A549 (cell line): ENCODE results near the gene NIFK. TPM values are rescaled to one million over a fixed set of nuclear protein-coding genes. Genes with fewer than 3 reads are reported as not detected.

Experiments used
- ATAC-seq, 2 experiments: fragments of 200-7000 bp in 1 of 2; fragments of >200 bp in 1 of 2; cut with Nextera tagmentation in 1 of 2; cut with Tn5 transposase in 1 of 2; 3 replicates each; pipeline versions ENCODE4 v1.8.0 to v1.9.1; 2018 to 2020; ENCODE audit warnings: mild to moderate bottlenecking in 1 of 2, moderate library complexity in 1 of 2
- CTCF ChIA-PET: fragments of 300-600 bp; sonication (Branson Sonifier 250); formaldehyde crosslinking; extraction: SDS; loops from one replicate; lab custom pipeline; 2021; ENCODE audit warnings: antibody characterized with exemption, inconsistent platforms; lab: Yijun Ruan, JAX
- POLR2A ChIA-PET: fragments of 350-600 bp; formaldehyde crosslinking; extraction: SDS; loops from one replicate; lab custom pipeline; 2021; ENCODE audit warnings: antibody characterized with exemption, inconsistent platforms; lab: Yijun Ruan, JAX
- DNase-seq, 2 experiments: peaks; one replicate each; pipeline versions ENCODE4 v3.0.0 to v3.0.0-alpha.2; 2011 to 2016; ENCODE audit warnings: low read depth in 1 of 2, low spot score in 1 of 2
- FAIRE-seq: peaks from 2 replicates; lab custom pipeline; 2011; peaks lifted over from hg19 to GRCh38; lab: Jason Lieb, UNC
- H3K27ac ChIP-seq, 2 experiments: fragments of >200 bp; sonication (Bioruptor Twin); formaldehyde crosslinking; 3 replicates each; pipeline ENCODE4 v1.5.1; 2016 to 2017
- H3K4me1 ChIP-seq: fragments of >200 bp; sonication (Bioruptor Twin); formaldehyde crosslinking; 3 replicates; pipeline ENCODE4 v1.6.1; 2016
- H3K4me2 ChIP-seq: fragments of >200 bp; sonication (Bioruptor Twin); formaldehyde crosslinking; 3 replicates; pipeline ENCODE4 v1.6.1; 2016
- H3K4me3 ChIP-seq: fragments of >200 bp; sonication (Bioruptor Twin); formaldehyde crosslinking; 3 replicates; pipeline ENCODE4 v1.5.1; 2016
- H3K9me3 ChIP-seq: fragments of >200 bp; sonication (Bioruptor Twin); formaldehyde crosslinking; 3 replicates; pipeline ENCODE4 v1.6.1; 2016
- ATOH8 ChIP-seq: fragments of 250-450 bp; sonication (Bioruptor Pico); IDR thresholded peaks from 2 replicates; pipeline ENCODE4 v1.5.0; 2020; ENCODE audit warnings: low read depth, mild to moderate bottlenecking, moderate library complexity
- BHLHE40 ChIP-seq: IDR thresholded peaks from 2 replicates; pipeline ENCODE4 v1.6.1; 2012; ENCODE audit warnings: low read depth, low read length, inconsistent platforms
- CBX2 ChIP-seq: fragments of 200-600 bp; sonication (generic); IDR thresholded peaks from 2 replicates; pipeline ENCODE4 v1.6.1; 2016; ENCODE audit warnings: low read depth, mild to moderate bottlenecking, borderline replicate concordance
- CBX8 ChIP-seq: fragments of 200-600 bp; sonication (generic); IDR thresholded peaks from 2 replicates; pipeline ENCODE4 v1.6.1; 2016
- CHD2 ChIP-seq: fragments of 150-350 bp; IDR thresholded peaks from 2 replicates; pipeline ENCODE4 v1.6.1; 2014; ENCODE audit warnings: low read length; ENCODE audit not compliant: partially characterized antibody
- EHF ChIP-seq: fragments of 250-450 bp; sonication (Bioruptor Pico); IDR thresholded peaks from 2 replicates; pipeline ENCODE4 v1.5.0; 2020; ENCODE audit warnings: mild to moderate bottlenecking
- EHMT2 ChIP-seq: fragments of 200-600 bp; sonication (generic); IDR thresholded peaks from 2 replicates; pipeline ENCODE4 v1.6.1; 2016; ENCODE audit warnings: antibody characterized with exemption, low read depth, mild to moderate bottlenecking, moderate library complexity
- ELK1 ChIP-seq: fragments of 150-350 bp; IDR thresholded peaks from 2 replicates; pipeline ENCODE4 v1.6.1; 2014; ENCODE audit warnings: low read depth, mild to moderate bottlenecking, low read length
- FOSB ChIP-seq: fragments of 250-450 bp; sonication (Bioruptor Pico); IDR thresholded peaks from 2 replicates; pipeline ENCODE4 v1.5.0; 2020; ENCODE audit warnings: mild to moderate bottlenecking, moderate library complexity
- FOSL2 ChIP-seq, 2 experiments: fragments of 450-650 bp in 1 of 2; fragments of >200 bp in 1 of 2; sonication (Bioruptor Twin) in 1 of 2; formaldehyde crosslinking; IDR thresholded peaks; 2 replicates each; pipeline versions ENCODE4 v1.5.0 to v1.6.1; 2016 to 2020; ENCODE audit warnings: mild to moderate bottlenecking in 1 of 2, moderate library complexity in 1 of 2
- FOXS1 ChIP-seq: fragments of 250-450 bp; sonication (Bioruptor Pico); IDR thresholded peaks from 2 replicates; pipeline ENCODE4 v1.5.0; 2020; ENCODE audit warnings: mild to moderate bottlenecking, moderate library complexity
- GATA3 ChIP-seq: IDR thresholded peaks from 2 replicates; pipeline ENCODE4 v1.6.1; 2012; ENCODE audit warnings: borderline replicate concordance
- HOXA7 ChIP-seq: fragments of 250-450 bp; sonication (Bioruptor Pico); IDR thresholded peaks from 2 replicates; pipeline ENCODE4 v1.5.0; 2020; ENCODE audit warnings: mild to moderate bottlenecking, moderate library complexity
- JUN ChIP-seq, 2 experiments: fragments of >200 bp; sonication (Bioruptor Twin); formaldehyde crosslinking; IDR thresholded peaks; 2 replicates in 1 of 2; 3 replicates in 1 of 2; pipeline ENCODE4 v1.6.1; 2016 to 2017
- JUNB ChIP-seq: fragments of >200 bp; sonication (Bioruptor Twin); formaldehyde crosslinking; IDR thresholded peaks from 2 replicates; pipeline ENCODE4 v1.6.1; 2016
- MAFK ChIP-seq: fragments of 450-650 bp; IDR thresholded peaks from 2 replicates; pipeline ENCODE4 v1.6.1; 2014; ENCODE audit not compliant: partially characterized antibody
- MAZ ChIP-seq: fragments of 150-350 bp; IDR thresholded peaks from 2 replicates; pipeline ENCODE4 v1.6.1; 2014; ENCODE audit warnings: antibody characterized with exemption, low read depth, low read length, borderline replicate concordance
- MYC ChIP-seq: IDR thresholded peaks from 2 replicates; pipeline ENCODE4 v1.6.1; 2012; ENCODE audit warnings: mild to moderate bottlenecking, inconsistent platforms, low read length, improper control_type of control experiment, borderline replicate concordance
- NFE2L2 ChIP-seq: fragments of 150-350 bp; conservative IDR thresholded peaks from 2 replicates; pipeline ENCODE4 v1.6.1; 2014; ENCODE audit warnings: low read length
- NR3C1 ChIP-seq: fragments of >200 bp; sonication (Bioruptor Twin); formaldehyde crosslinking; IDR thresholded peaks from 3 replicates; pipeline ENCODE4 v1.6.1; 2017
- PHF8 ChIP-seq: fragments of 200-600 bp; sonication (generic); IDR thresholded peaks from 2 replicates; pipeline ENCODE4 v1.6.1; 2016; ENCODE audit warnings: low read depth, mild to moderate bottlenecking, antibody characterized with exemption, moderate library complexity, borderline replicate concordance
- POLR2AphosphoS2 ChIP-seq: conservative IDR thresholded peaks from 2 replicates; pipeline ENCODE4 v1.6.1; 2012; ENCODE audit warnings: low read length, improper control_type of control experiment, inconsistent platforms
- RARB ChIP-seq: fragments of 250-450 bp; sonication (Bioruptor Pico); IDR thresholded peaks from 2 replicates; pipeline ENCODE4 v1.8.0; 2021; ENCODE audit warnings: mild to moderate bottlenecking, moderate library complexity
- SREBF2 ChIP-seq: fragments of 450-650 bp; IDR thresholded peaks from 2 replicates; pipeline ENCODE4 v1.6.1; 2014; ENCODE audit warnings: mild to moderate bottlenecking, moderate library complexity
- ZC3H11A ChIP-seq: fragments of 450-650 bp; IDR thresholded peaks from 2 replicates; pipeline ENCODE4 v1.6.1; 2014; ENCODE audit warnings: antibody characterized with exemption, mild to moderate bottlenecking
- ZFP36 ChIP-seq: fragments of 450-650 bp; IDR thresholded peaks from 2 replicates; pipeline ENCODE4 v1.6.1; 2014; ENCODE audit warnings: borderline replicate concordance; ENCODE audit not compliant: partially characterized antibody
- ZNF302 ChIP-seq: fragments of 250-450 bp; sonication (Bioruptor Pico); IDR thresholded peaks from 2 replicates; pipeline ENCODE4 v1.9.0; 2021; ENCODE audit warnings: inconsistent platforms, mild to moderate bottlenecking, moderate library complexity
- ZSCAN20 ChIP-seq: fragments of 250-450 bp; sonication (Bioruptor Pico); IDR thresholded peaks from 2 replicates; pipeline ENCODE4 v1.8.0; 2022; ENCODE audit warnings: mild to moderate bottlenecking, moderate library complexity
- WGBS: methylation state at CpG from one replicate; pipeline ENCODE4 v1.1.6; 2017; ENCODE audit errors: missing lambda C conversion rate; 5-methylcytosine and 5-hydroxymethylcytosine counted together
- polyA plus RNA-seq, 4 experiments: library from polyadenylated mRNA; depleted of rRNA in 3 of 4; stranded (reverse); fragments of >200 nt; fragmentation: RNase III in 1 of 4; extraction: RNeasy Plus Mini Kit Qiagen cat#74134 plus additional on column Dnase treatment in 1 of 4; gene quantifications; 2 replicates in 3 of 4; 3 replicates in 1 of 4; pipeline ENCODE4 v1.2.3, GENCODE V29; 2011 to 2017
- TF ChIP-seq, protein P1 (sequence below): IDR thresholded peaks from 2 replicates; pipeline ENCODE4 v1.6.1; 2012
- TF ChIP-seq, protein P2 (sequence below): IDR thresholded peaks from 2 replicates; pipeline ENCODE4 v1.6.1; 2012; ENCODE audit warnings: low read depth, borderline replicate concordance

NIFK gene
- polyA plus RNA-seq, 2 of the 4 experiments (the other 2 are of a cell fraction): 50.3 to 82.9 TPM

DNA sequence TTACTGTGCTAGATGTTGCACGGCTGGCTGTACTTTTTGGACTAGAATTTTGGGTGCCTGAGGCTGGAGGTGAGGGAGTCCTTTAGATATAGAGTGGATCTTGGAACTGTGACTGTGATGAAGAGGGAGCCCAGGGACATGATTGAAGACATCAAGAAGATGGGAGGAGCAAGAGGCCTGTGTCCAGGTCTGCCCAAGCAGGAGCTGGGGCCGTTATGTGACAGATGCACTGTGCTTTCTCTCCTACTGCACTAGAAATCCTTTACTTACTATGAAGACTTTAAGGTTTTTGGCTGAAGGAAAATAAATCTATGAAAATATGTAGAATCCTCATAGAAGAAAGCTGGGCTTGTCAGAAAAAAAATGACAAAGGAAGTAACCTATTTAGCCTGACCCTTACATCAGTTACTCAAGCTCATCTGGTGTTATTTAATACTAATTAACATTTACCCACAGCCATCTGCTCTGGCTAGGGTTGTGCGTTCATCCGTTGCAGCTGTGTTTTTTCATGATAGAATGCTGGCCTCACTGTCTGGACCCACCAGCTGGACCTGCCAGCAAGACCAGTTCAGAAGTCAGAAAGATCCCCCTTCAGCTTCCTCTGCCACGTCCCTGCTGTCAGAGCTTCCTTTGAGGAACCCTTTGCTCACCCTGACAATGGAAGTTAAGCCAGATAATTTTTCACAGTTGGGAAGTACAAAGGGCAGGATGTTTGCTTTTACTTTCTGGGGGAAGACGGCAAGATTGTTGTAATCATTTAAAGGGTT, 35.5 kb upstream of the NIFK start:
- WGBS: 81% methylated on average over 6 of the region's 6 CpGs
- no peak for DNase-seq
- FAIRE-seq: no peak
- no peaks in the 10 kb centered on the region for H3K9me3 ChIP-seq
- POLR2A ChIA-PET: no interaction called here
- H3K27ac ChIP-seq: no peak overlapping the region
- ATAC-seq: no peak; a peak in 1 of 6 replicates
- H3K4me2 ChIP-seq: no peak overlapping the region
- TF ChIP-seq, protein P1, sequence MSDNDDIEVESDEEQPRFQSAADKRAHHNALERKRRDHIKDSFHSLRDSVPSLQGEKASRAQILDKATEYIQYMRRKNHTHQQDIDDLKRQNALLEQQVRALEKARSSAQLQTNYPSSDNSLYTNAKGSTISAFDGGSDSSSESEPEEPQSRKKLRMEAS: no peak
- no peak for TF ChIP-seq BHLHE40
- no peak for TF ChIP-seq ZNF302 (CRISPR knock-in tag)
- TF ChIP-seq CHD2: no peak
- TF ChIP-seq ATOH8 (CRISPR knock-in tag): no peak
- no peak for TF ChIP-seq EHF (CRISPR knock-in tag)
- TF ChIP-seq MAFK: no peak
- TF ChIP-seq SREBF2: no peak
- TF ChIP-seq PHF8: no peak
- no peak for TF ChIP-seq FOSB (CRISPR knock-in tag)
- TF ChIP-seq, protein P2, sequence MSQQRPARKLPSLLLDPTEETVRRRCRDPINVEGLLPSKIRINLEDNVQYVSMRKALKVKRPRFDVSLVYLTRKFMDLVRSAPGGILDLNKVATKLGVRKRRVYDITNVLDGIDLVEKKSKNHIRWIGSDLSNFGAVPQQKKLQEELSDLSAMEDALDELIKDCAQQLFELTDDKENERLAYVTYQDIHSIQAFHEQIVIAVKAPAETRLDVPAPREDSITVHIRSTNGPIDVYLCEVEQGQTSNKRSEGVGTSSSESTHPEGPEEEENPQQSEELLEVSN: no peak
- no peak for TF ChIP-seq CBX2
- TF ChIP-seq FOXS1 (CRISPR knock-in tag): no peak
- no peak for TF ChIP-seq POLR2AphosphoS2
- TF ChIP-seq EHMT2: no peak
- no peak for TF ChIP-seq JUN (IDR thresholded peaks at IDR 0.05)
- TF ChIP-seq, all 56 proteins: peak for 0
- no peak overlapping the region for H3K4me3 ChIP-seq
- H3K4me1 ChIP-seq: peaks cover 10% of the 10 kb centered on the region
- CTCF ChIA-PET: no interaction called here

DNA sequence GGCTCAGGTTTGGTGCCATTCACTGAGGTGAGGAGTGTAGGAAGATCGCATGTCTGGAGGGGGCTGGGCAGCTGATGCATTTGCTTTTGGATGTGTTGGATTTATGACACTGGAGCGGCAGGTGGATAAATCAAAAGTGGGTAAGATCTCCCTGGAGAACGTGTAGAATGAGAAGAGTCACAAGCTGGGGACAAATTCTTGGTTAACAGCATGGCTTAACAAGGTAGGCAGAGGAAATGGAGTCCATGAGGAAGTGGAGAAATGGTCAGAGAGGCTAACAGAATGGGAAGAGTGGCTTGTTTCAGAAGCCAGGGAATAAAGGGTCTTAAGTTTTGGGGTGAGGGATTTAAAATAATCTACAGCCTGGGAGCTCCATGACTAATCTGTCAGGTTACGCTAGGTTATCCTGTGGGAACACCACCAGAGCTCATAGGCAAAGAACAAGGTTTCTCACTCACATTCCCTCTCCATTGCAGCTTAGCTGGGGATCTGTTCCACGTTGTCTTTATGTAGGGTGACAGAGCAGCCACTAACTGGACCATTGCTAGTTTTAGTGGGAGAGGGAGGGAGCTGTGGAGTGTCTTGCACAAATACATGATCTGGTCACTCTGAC, 31.6 kb upstream of the NIFK start:
- no peak for ATAC-seq
- Histone ChIP-seq H3K9me3 (no peaks in the 10 kb centered on the region), H3K4me1 (no peaks in the 10 kb centered on the region), H3K27ac (no peak overlapping the region), H3K4me3 (no peak overlapping the region), H3K4me2 (no peak overlapping the region)
- ChIA-PET CTCF (no interaction called here), POLR2A (interaction anchor here (0.7 to 0.8 kb wide), 2 partner anchors 13 to 201 kb away, joined by 4 to 10 read pairs; partner anchors contain the start of gene TSN)
- DNase-seq: no peak
- no peak for FAIRE-seq
- no peak for TF ChIP-seq MAZ
- TF ChIP-seq, protein P2: no peak
- TF ChIP-seq FOSL2 (IDR thresholded peaks at IDR 0.05): no peak
- no peak for TF ChIP-seq FOSL2 (CRISPR knock-in tag; IDR thresholded peaks at IDR 0.05)
- no peak for TF ChIP-seq FOXS1 (CRISPR knock-in tag)
- no peak for TF ChIP-seq CBX8
- TF ChIP-seq ZSCAN20 (CRISPR knock-in tag): no peak
- TF ChIP-seq FOSB (CRISPR knock-in tag): no peak
- TF ChIP-seq GATA3: no peak
- TF ChIP-seq MYC: no peak
- no peak for TF ChIP-seq MAFK
- TF ChIP-seq HOXA7 (CRISPR knock-in tag): no peak
- TF ChIP-seq JUNB: no peak
- no peak for TF ChIP-seq NR3C1
- TF ChIP-seq NFE2L2: no peak
- TF ChIP-seq ZFP36: no peak
- TF ChIP-seq, protein P1: no peak
- no peak for TF ChIP-seq RARB (CRISPR knock-in tag)
- TF ChIP-seq ELK1: no peak
- no peak for TF ChIP-seq ZC3H11A
- no peak for TF ChIP-seq ATOH8 (CRISPR knock-in tag)
- 82% methylated on average over 5 of the region's 5 CpGs for WGBS
